Activated T-cell treated with anti-CD3 and anti-CD28 coated beads, Interleukin-2, amount 50 U/mL, for 24 hours (primary cell): ENCODE results near the gene NEURL3.
"Not testable (repeated sequence)": the region's sequence is repeated elsewhere in the genome, so short reads cannot be mapped to it uniquely, and the experiment has no call there.

Experiments
- DNase-seq: peaks from one replicate; pipeline ENCODE4 v3.0.0-alpha.2; 2020
- H3K27ac Mint-ChIP-seq: 2 replicates; pipeline ENCODE4 v1.8.0; 2020; ENCODE audit warnings: mild to moderate bottlenecking, mixed read lengths
- H3K27me3 Mint-ChIP-seq: 2 replicates; pipeline ENCODE4 v1.8.0; 2020; ENCODE audit warnings: mixed read lengths
- H3K36me3 Mint-ChIP-seq: 2 replicates; pipeline ENCODE4 v1.8.0; 2020; ENCODE audit warnings: low read depth, mixed read lengths
- H3K4me1 Mint-ChIP-seq: 2 replicates; pipeline ENCODE4 v1.8.0; 2020; ENCODE audit warnings: low read depth, mixed read lengths
- H3K4me3 Mint-ChIP-seq: 2 replicates; pipeline ENCODE4 v1.8.0; 2020; ENCODE audit warnings: mild to moderate bottlenecking, moderate library complexity, mixed read lengths
- H3K9me3 Mint-ChIP-seq: 2 replicates; pipeline ENCODE4 v1.8.0; 2020; ENCODE audit warnings: mixed read lengths

Gene NEURL3

DNA sequence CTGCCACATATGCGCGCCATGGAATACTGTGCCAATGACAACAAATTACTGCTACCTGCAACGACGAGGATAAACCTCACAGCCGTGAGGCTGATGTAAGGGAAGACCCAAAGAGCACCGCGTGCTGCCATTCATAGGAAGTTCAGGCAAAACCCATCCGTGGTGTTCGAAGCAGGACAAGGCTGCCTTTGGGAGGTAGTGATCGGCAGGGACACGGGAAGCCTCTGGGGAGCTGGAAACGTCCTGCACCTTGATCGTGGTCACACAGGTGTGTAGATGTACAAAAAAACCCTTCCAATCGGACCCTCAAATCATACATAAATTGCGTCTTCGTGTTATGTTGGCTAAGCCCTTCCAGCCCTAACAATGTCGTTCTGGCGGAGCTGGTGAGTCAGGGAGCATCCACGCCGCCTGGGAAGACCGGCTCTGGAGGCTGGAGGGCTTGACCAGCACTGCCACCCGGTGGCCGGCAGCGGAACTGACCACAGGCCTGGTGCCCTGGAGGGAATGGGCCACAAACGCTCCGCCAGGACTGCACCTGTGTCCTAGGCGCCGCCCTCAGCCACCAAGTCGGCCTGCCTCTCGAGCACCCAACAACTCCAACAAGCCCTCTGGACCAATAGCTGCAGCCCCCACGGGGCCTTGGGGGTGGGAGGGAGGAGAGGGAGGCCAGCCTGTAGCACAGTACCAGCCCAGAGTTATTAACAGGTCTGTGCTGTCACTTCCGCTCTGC is 4.1 kb upstream of the NEURL3 start:
- Mint-ChIP-seq H3K27me3 (peaks cover 14% of the 10 kb centered on the region), H3K27ac (no peak overlapping the region), H3K4me1 (peaks cover 20% of the 10 kb centered on the region), H3K9me3 (no peaks in the 10 kb centered on the region), H3K4me3 (no peak overlapping the region), H3K36me3 (no peaks in the 10 kb centered on the region)
- peak; percentile 83 for DNase-seq

DNA sequence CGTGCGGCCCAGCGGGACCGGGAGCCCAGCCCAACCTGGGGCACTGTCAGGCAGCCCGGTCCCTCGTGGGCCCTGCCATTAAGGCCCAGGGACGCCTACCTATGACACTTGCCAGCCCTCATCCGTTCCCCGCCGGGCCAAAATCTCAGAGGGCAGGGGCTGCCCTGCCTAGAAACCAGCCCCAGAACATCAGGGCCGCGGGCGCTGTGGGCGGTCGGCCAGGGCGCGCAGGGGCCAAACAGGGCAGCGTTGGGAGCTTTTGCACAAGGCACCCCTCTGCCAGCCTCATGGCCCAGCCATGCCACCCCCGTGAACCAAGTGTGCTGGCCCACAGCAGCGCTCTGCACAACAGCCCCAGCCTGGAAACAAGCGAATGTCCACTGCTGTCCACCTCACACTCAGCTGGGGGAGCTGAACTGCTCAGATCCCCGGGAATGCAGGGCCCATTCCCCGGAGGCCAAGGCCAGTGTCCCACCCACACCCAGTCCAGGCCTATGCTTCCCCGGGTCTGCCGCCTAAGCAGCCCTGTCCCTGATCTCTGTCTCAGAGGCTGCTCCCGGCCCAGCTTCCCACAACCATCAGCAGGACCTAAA is 3.5 kb upstream of the NEURL3 start:
- Mint-ChIP-seq H3K36me3 (no peaks in the 10 kb centered on the region), H3K4me1 (peaks cover 20% of the 10 kb centered on the region), H3K9me3 (no peaks in the 10 kb centered on the region), H3K4me3 (no peak overlapping the region), H3K27ac (no peak overlapping the region), H3K27me3 (peaks cover 14% of the 10 kb centered on the region)
- no peak for DNase-seq

DNA sequence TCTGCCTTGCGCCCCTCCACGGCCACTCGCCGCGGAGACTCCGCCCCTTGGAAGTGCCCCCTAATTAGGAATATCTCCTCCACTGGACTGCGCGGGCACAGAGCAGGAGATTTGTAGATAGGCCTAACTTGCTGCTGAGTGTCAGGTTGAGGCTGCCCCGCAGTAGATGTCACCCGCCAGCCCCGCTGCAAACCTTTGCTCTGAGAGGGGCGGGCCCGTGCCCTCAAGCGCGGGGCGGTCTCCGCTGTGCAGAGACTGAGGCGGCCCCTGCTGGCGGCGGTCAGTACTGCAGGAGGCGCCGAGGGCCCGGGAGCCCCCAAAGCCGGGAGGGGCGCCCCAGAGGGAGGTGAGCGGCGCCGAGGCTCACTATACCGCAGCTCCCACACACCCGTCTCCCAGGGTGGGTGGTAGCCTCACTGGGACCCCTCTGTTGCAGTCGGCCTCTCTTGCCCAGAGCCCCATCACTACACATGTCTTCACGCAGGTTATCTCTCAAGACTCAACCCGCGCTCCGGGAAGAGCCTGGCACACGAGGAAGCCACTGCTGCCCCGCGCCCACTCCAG is 2.9 kb upstream of the NEURL3 start:
- H3K4me1 Mint-ChIP-seq, result peaks cover 20% of the 10 kb centered on the region
- no peaks in the 10 kb centered on the region for H3K36me3 Mint-ChIP-seq
- no peak overlapping the region for H3K27ac Mint-ChIP-seq

DNA sequence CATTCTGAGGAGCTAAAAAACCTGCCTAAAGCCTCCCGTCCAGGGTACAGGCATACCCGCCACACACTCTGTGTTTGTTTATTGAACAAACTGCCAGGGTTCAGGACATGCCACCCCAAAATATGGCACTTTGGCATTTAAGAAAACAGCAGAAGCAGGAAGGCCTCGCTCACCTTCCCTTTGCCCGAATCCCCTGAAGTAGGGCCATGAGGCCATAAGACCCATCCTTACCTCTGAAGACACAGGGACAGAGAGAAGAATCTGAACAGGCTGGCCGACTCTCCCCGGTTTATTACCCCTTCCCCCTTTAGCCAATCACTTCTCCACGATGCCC is 1.7 kb upstream of the NEURL3 start:
- Mint-ChIP-seq H3K27me3 (peaks cover 14% of the 10 kb centered on the region), H3K27ac (no peak overlapping the region), H3K4me1 (peaks cover 24% of the 10 kb centered on the region), H3K4me3 (no peak overlapping the region), H3K36me3 (no peaks in the 10 kb centered on the region), H3K9me3 (no peaks in the 10 kb centered on the region)
- DNase-seq, result no peak

More for the DNA sequence above, 2.9 kb upstream of the NEURL3 start:
- DNase-seq, result peak; percentile 96
- H3K9me3 Mint-ChIP-seq, result no peaks in the 10 kb centered on the region
- peaks cover 14% of the 10 kb centered on the region for H3K27me3 Mint-ChIP-seq
- peak overlapping the region; percentile 70 for H3K4me3 Mint-ChIP-seq

DNA sequence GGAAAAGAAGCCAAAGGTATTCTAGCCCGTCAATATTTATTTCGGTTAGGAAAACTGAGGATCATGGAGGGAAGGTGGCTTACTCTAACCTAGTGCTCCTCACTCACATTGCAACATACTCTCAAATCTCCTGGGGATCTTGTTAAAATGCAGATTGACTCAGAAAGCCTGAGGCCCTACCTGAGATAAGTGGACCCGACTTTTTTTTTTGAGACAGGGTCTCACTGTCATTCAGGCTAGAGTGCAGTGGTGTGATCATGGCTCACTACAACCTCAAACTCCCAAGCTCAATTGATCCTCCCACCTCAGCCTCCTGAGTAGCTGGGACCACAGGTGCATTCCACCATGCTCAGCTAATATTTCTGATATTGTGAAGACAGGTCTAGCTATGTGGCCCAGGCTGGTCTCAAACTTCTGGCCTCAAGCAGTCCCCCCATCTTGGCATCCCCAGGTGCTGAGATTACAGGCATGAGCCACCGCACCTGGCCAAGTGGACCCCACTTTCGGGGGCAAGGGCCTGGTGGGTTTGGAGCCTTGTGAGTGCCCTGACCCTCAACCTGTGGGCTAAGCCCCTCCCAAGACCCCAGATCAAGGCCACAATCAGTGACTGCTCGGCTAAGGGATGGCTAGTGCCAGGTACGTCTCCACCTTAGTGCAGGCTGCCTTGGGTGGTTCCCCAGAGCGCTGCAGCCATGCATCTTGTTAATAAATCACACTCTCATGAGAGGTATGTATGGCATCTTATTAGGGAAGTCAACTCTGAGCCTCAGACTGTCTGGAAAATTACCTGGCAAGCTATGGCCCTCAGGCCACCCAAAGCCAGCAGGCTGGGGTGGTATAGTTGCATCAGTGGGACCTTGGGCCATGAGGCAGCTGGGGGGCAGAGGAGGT is 1.1 kb upstream of the NEURL3 start:
- Mint-ChIP-seq H3K36me3 (no peaks in the 10 kb centered on the region), H3K27ac (no peak overlapping the region), H3K4me3 (no peak overlapping the region), H3K9me3 (no peaks in the 10 kb centered on the region), H3K4me1 (peaks cover 25% of the 10 kb centered on the region), H3K27me3 (peaks cover 14% of the 10 kb centered on the region)
- no peak for DNase-seq

DNA sequence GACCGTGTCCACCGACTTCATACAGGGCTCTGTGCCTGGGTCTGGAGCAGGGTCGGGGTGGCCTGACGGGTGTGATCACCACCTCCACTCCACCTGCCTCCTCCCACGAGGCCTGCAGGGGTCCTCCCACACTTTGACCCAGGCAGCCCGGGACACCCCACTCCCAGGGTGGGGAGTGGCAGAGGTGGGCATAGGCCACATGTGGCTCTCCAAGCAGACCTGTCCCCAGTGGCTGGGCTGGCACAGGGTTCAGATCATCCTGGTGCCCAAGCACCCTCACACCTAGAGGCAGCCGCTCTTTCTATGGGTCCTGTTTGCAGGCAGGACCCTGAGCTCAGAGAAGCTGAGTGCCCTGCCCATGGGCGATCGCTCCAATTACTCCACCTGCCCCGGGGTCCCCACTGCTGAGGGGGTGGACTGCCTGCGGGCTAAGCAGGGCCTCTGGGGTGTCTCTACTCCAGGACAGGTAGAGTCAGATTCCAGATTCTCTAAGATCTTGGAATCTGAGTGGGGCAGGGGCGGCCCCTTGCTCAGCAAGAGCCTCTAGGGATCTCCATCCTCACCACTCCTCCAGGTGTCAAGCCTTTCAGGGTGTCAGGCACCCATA is 1.4 kb downstream of the NEURL3 start:
- Mint-ChIP-seq H3K36me3 (no peaks in the 10 kb centered on the region), H3K27me3 (no peaks in the 10 kb centered on the region), H3K9me3 (no peaks in the 10 kb centered on the region), H3K4me3 (no peak overlapping the region), H3K27ac (peak overlapping the region; percentile 33), H3K4me1 (peaks cover 20% of the 10 kb centered on the region)
- no peak for DNase-seq

DNA sequence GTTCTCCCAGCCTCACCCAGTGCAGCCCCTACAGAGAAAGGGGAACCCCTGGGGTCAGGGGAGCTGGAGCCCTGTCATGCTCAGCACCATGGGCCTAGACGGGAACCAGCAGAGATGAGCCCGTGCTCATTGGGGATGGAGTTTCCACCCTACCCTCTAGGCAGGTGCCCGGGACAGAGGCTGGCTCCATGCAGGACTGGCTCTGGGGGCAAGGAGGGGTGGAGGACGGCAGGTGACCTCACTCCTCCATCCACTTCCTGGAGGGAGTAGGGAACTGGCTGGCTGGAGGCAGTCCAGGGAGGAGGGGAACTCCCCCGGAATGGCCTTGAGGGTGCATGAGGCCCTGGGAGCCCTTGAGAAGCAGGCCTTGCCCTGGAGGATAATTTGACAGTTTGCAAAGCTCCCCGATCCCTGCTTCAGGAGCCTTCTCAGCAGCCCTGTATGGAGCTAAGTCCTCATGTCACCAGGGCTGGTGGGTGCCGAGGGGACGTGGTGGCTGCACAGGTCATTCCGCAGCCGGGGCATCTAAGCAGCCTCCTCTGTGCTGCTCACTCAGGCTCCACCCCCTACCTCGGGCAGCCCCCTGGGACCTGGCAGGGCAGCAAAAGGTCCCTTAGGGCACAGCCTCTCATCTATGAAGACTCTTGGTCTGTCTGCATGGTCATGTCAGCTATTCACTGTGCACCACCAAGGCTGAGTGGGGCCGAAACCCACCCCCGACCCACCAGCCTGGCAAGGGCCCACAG is 2.1 kb downstream of the NEURL3 start:
- no peak overlapping the region for H3K27ac Mint-ChIP-seq
- no peak for DNase-seq
- peaks cover 20% of the 10 kb centered on the region for H3K4me1 Mint-ChIP-seq
- H3K27me3 Mint-ChIP-seq, result no peaks in the 10 kb centered on the region
- H3K9me3 Mint-ChIP-seq, result no peaks in the 10 kb centered on the region
- no peak overlapping the region for H3K4me3 Mint-ChIP-seq
- H3K36me3 Mint-ChIP-seq, result no peaks in the 10 kb centered on the region

DNA sequence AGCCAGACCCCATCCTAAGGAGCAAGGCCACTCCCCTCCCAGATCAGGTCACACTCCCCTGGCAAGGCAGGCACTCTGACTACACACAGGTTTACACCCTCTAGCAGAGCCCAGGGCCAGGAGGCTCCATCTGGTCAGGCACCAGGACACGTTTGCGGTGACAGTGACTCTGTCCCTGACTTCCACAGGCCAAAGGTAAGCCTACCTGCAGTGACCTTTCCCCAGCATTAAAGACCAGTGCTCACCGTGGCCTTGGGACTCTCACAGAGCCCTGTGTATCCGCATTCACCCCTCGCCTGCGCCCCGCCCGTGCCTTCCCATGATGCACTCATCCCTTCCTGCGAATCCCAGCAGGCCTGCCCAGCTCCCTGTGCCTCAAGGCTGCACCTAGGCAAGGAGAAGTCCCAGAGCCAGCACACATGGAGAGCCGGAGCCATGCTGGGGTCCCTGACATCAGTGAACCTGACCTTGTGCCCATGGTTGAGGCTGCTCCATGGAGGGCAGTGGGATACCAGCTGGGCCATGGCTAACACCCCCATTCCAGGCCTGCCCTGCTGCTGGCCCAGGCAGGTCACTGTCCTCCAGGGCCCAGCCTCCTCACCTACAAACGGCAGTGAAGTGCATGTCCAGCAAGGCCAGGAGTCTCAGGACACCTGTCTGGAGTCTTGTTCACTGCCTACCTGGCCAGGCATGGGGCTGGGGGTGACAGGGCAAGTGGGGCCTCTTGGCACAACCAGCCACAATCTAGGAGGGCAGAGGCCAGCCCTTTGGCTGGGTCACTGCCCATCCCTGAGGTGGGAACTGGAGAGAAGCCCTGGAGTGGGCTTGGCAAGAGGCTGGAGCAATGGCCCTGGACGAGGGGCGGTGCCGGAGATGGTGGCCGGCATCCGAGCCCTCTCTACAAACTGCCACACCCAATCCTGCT is 3.0 kb downstream of the NEURL3 start:
- DNase-seq, result no peak
- no peaks in the 10 kb centered on the region for H3K36me3 Mint-ChIP-seq
- no peaks in the 10 kb centered on the region for H3K27me3 Mint-ChIP-seq
- H3K4me3 Mint-ChIP-seq, result no peak overlapping the region
- H3K27ac Mint-ChIP-seq, result peak overlapping the region; percentile 29
- peaks cover 14% of the 10 kb centered on the region for H3K4me1 Mint-ChIP-seq
- H3K9me3 Mint-ChIP-seq, result no peaks in the 10 kb centered on the region

DNA sequence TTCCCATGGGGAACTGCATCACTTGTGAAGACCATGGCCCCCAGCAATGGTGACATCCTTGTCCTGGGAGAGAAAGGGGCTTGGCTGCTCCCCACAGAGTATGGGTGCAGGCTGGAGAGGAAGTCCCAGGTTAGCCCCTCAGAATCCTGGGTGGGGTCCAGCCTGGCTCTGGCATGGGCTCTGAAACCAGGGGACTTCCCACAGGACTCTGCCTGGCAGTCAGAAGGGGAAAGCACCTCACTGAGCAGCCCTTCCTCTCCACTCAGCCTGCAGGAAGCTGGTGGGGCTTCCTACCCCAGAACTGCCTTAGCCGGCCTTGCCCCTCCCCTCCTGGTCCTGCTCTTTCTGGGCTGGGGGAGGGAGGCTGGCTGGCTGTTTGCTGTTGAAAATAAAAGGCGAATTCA is 3.7 kb downstream of the NEURL3 start:
- peaks cover 14% of the 10 kb centered on the region for H3K4me1 Mint-ChIP-seq
- H3K36me3 Mint-ChIP-seq, result no peaks in the 10 kb centered on the region
- peak overlapping the region; percentile 29 for H3K27ac Mint-ChIP-seq
- H3K27me3 Mint-ChIP-seq, result no peaks in the 10 kb centered on the region
- no peak overlapping the region for H3K4me3 Mint-ChIP-seq
- no peak for DNase-seq
- H3K9me3 Mint-ChIP-seq, result no peaks in the 10 kb centered on the region

DNA sequence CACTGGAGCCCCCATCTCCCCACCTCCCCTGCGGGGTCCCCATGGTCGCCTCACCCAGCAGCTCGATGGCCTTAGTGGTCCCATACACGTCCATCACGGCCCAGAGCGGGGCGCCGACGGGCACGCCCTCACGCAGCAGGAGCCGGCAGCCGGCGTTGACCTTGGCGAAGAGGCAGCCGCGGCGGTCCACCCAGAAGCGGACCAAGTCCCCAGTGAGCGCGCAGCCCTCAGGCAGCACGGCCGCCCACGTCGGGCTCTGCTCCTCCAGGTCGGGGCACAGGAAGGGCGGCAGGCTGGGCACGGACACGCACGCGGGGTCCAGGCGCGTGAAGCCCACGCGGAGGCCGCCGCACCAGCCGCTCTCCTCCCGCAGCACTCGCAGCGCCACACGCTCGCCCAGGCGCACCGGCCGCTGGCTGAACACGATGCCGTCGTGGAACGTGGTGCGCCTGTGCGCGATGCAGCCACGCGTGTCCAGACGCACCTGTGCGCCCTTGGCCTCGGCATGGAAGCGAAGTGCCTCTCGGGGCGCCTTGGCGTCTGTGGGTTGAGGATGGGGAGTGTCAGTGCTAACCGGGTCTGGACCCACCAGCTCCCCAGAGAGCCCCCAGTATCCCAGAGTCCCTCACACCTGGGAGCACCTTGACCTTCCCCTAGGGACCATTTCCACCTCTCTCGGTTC is 4.6 kb downstream of the NEURL3 start:
- Mint-ChIP-seq H3K36me3 (no peaks in the 10 kb centered on the region), H3K4me3 (no peak overlapping the region), H3K27me3 (no peaks in the 10 kb centered on the region), H3K4me1 (peaks cover 19% of the 10 kb centered on the region), H3K9me3 (no peaks in the 10 kb centered on the region), H3K27ac (no peak overlapping the region)
- no peak for DNase-seq

DNA sequence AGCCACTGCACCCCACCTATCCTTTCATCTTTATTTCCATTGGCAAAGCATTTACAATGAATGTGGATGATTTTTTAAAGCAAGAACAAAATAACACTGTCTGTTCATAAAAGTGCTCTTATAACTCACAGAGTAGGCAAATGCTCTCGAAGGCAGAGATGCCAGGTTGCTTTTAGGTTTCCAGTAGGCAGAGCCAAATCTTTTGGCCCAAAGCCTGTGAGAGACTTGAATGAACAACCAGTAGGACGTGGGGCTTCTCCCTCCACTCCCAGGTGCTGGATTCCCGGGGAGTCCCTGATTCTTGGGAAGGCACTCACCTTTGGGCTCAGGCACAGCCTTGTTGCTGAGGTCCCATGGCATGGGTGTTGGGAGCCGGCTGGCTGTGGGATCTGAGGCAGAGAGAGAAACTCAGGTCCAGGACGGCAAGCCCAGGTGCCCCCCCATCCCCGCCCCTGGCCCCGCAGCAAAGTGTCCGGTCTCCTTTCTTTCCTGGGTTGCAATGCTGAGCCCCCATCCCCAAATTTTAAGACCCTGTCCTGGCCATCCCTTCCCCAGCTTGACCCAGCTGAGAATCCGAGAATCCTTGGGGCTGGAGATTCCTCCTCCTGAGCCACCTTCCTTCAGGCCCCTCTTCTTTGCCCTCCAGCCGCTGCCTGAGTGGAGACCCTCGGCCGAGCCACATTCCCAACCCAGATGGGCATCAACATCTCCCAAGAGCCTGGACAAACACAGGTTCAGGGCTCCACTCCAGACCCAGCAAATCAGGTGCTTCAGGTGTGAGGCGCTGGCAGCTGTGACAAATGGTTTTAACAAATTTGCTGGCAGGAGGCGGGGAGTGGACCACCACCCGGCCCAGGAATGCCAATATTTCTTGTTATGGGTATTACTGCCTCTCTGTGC is 5.8 kb downstream of the NEURL3 start:
- no peak for DNase-seq
- no peak overlapping the region for H3K4me3 Mint-ChIP-seq
- peaks cover 24% of the 10 kb centered on the region for H3K4me1 Mint-ChIP-seq
- no peaks in the 10 kb centered on the region for H3K27me3 Mint-ChIP-seq
- no peak overlapping the region for H3K27ac Mint-ChIP-seq
- peaks cover 6% of the 10 kb centered on the region for H3K9me3 Mint-ChIP-seq
- peaks cover 1% of the 10 kb centered on the region for H3K36me3 Mint-ChIP-seq

DNA sequence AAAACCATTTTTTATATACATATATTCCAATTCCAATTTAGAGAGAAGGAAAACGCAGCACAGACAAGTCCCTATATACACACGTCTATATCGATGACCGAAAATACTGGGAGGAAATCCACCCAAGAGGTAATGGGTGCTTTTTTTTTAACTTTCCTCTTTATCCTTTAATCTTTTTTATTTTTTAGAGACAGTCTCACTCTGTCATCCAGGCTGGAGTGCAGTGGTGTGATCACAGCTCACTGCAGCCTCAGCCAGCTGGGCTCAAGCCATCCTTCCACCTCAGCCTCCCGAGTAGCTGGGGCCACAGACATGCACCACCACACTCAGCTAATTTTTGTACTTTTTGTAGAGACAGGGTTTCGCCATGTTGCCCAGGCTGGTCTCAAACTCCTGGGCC is 6.5 kb downstream of the NEURL3 start:
- H3K27me3 Mint-ChIP-seq, H3K36me3 Mint-ChIP-seq, DNase-seq, H3K27ac Mint-ChIP-seq, H3K4me3 Mint-ChIP-seq: not testable (repeated sequence)
- Mint-ChIP-seq H3K4me1 (peaks cover 24% of the 10 kb centered on the region), H3K9me3 (peaks cover 11% of the 10 kb centered on the region)
